Neural crest cell (in vitro differentiated cells): ENCODE results near the gene PPFIA3. TPM values are rescaled to one million over a fixed set of nuclear protein-coding genes. Genes with fewer than 3 reads are reported as not detected.

ENCODE experiments used
- DNase-seq: peaks from one replicate; pipeline ENCODE4 v3.0.0; 2021; ENCODE audit warnings: low read depth, mixed read lengths, low spot score
- H3K27ac Mint-ChIP-seq: one replicate; pipeline ENCODE4 v1.8.0; 2021; ENCODE audit warnings: mild to moderate bottlenecking, mixed read lengths; ENCODE audit not compliant: unreplicated experiment
- H3K27me3 Mint-ChIP-seq: 2 replicates; pipeline ENCODE4 v1.8.0; 2021; ENCODE audit warnings: low read depth, mild to moderate bottlenecking, mixed read lengths
- H3K36me3 Mint-ChIP-seq: 2 replicates; pipeline ENCODE4 v1.8.0; 2021; ENCODE audit warnings: low read depth, mild to moderate bottlenecking, mixed read lengths
- H3K4me1 Mint-ChIP-seq: 2 replicates; pipeline ENCODE4 v1.8.0; 2021; ENCODE audit warnings: mixed read lengths
- H3K4me3 Mint-ChIP-seq: one replicate; pipeline ENCODE4 v1.8.0; 2021; ENCODE audit warnings: mild to moderate bottlenecking, mixed read lengths
- H3K9me3 Mint-ChIP-seq: 2 replicates; pipeline ENCODE4 v1.8.0; 2021; ENCODE audit warnings: mixed read lengths
- total RNA-seq: library from RNA; stranded (reverse); gene quantifications from 2 replicates; pipeline ENCODE4 v1.2.1, GENCODE V29; 2021
- TF ChIP-seq, protein P1 (sequence below): fragments of 200-600 bp; sonication (generic); conservative IDR thresholded peaks from 2 replicates; pipeline ENCODE4 v1.5.0; 2021; ENCODE audit warnings: antibody characterized with exemption, mild to moderate bottlenecking

Gene PPFIA3
- total RNA-seq, 1 donor from 2014 or later: 22.7 TPM

- peak overlapping the region; percentile 85 for H3K4me3 Mint-ChIP-seq
Measured at GRCh38 chr19:49148044-49148682, 28.8 kb downstream of the PPFIA3 start.

DNA sequence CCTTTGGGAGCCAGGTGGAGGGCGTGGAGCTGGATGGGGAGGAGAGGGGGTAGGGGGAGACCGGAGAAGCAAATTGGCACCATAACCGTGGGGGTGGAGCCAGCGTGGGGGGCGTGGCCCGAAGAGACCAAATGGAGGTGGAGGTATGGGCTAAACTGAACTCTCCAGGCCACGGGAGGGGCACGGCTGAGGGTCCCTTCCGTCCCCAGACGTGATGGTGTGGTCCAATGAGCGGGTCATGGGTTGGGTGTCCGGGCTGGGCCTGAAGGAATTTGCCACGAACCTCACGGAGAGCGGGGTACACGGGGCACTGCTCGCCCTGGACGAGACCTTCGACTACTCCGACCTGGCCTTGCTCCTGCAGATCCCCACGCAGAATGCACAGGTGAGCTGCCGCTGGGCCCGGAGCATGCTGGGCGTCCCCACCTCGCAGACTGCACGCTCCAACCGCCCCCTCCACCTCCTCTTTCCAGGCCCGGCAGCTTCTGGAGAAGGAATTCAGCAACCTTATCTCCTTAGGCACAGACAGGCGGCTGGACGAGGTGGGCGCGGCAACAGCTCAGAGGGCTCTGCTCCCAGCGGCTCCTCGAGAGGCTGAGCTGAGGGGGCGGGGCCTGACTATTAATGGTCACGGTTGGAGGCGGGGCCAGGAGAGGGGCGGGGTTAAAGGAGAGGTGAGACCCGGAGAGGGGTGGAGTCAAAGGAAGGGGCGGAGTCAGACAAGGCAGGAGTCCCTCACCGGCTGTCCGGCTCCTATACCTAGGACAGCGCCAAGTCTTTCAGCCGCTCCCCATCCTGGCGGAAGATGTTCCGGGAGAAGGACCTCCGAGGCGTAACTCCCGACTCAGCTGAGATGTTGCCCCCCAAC, 29.7 kb downstream of the PPFIA3 start:
- Mint-ChIP-seq H3K4me1 (peaks cover 45% of the 10 kb centered on the region), H3K4me3 (peak overlapping the region; percentile 98), H3K36me3 (no peaks in the 10 kb centered on the region), H3K9me3 (peaks cover 6% of the 10 kb centered on the region), H3K27me3 (peaks cover 21% of the 10 kb centered on the region), H3K27ac (peak overlapping the region; percentile 99)
- TF ChIP-seq, protein P1, sequence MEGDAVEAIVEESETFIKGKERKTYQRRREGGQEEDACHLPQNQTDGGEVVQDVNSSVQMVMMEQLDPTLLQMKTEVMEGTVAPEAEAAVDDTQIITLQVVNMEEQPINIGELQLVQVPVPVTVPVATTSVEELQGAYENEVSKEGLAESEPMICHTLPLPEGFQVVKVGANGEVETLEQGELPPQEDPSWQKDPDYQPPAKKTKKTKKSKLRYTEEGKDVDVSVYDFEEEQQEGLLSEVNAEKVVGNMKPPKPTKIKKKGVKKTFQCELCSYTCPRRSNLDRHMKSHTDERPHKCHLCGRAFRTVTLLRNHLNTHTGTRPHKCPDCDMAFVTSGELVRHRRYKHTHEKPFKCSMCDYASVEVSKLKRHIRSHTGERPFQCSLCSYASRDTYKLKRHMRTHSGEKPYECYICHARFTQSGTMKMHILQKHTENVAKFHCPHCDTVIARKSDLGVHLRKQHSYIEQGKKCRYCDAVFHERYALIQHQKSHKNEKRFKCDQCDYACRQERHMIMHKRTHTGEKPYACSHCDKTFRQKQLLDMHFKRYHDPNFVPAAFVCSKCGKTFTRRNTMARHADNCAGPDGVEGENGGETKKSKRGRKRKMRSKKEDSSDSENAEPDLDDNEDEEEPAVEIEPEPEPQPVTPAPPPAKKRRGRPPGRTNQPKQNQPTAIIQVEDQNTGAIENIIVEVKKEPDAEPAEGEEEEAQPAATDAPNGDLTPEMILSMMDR: no peak
- DNase-seq: peak; percentile 100

More at GRCh38 chr19:49148044-49148682, 28.8 kb downstream of the PPFIA3 start:
- TF ChIP-seq, protein P1: no peak
- H3K9me3 Mint-ChIP-seq: no peaks in the 10 kb centered on the region
- H3K4me1 Mint-ChIP-seq: peaks cover 46% of the 10 kb centered on the region
- no peaks in the 10 kb centered on the region for H3K36me3 Mint-ChIP-seq
- no peak overlapping the region for H3K27ac Mint-ChIP-seq
- H3K27me3 Mint-ChIP-seq: peaks cover 19% of the 10 kb centered on the region
- no peak for DNase-seq

- Mint-ChIP-seq H3K4me1 (peaks cover 45% of the 10 kb centered on the region), H3K4me3 (peak overlapping the region; percentile 98), H3K27me3 (peaks cover 21% of the 10 kb centered on the region), H3K9me3 (peaks cover 9% of the 10 kb centered on the region), H3K27ac (peak overlapping the region; percentile 99), H3K36me3 (no peaks in the 10 kb centered on the region)
- DNase-seq: peak; percentile 85
- TF ChIP-seq, protein P1: no peak
Measured at GRCh38 chr19:49149652-49150105, 30.3 kb downstream of the PPFIA3 start.

DNA sequence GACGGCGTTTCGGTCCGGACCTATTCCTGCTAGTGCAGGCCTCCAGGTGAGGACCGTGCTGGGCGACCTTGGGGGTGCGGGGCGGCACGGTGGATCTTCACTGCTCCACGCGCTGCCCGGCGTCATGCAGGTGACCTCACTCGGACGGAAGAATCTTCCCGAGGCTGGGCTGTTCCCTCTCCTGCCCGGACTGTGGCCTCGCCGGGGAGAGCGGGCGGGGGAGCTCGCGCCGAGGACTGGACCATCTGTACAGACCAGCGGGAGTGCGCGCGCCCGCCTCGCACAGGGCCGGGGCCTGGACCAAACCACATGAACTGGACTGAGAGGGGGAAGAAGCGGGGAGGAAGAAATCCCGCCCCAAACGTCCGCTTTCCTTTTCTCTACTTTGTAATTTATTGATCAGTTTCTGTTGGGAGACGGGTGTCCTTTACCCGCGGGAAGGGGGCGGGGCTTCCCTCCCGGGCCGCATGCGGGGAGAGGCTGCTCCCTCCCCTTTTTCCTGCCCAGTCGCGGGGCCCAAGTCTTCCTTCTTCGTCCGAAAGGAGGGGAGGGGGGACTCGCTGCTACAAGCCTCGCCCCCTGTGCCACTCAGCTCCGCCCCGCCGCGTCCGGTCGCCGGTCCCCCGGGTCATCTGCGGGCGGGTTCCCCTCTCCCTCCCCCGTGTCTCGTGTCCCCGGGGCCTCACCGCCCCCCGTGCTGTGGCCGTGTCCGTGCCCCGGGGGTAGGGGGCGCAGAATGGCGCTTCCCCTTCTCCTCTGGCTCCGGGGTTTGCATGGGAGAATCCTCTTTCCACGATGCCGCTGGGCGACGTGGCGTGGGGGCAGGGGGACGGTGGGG, 31.0 kb downstream of the PPFIA3 start:
- TF ChIP-seq, protein P1: no peak
- Mint-ChIP-seq H3K27me3 (peaks cover 21% of the 10 kb centered on the region), H3K36me3 (no peaks in the 10 kb centered on the region), H3K4me3 (peak overlapping the region; percentile 98), H3K9me3 (peaks cover 9% of the 10 kb centered on the region), H3K27ac (peak overlapping the region; percentile 99), H3K4me1 (peaks cover 42% of the 10 kb centered on the region)
- peak; percentile 82 for DNase-seq

GRCh38 chr19:49150944-49151243, 31.6 kb downstream of the PPFIA3 start:
- no peaks in the 10 kb centered on the region for H3K36me3 Mint-ChIP-seq
- peak overlapping the region; percentile 85 for H3K4me3 Mint-ChIP-seq
- no peak for DNase-seq
- TF ChIP-seq, protein P1: no peak
- peaks cover 9% of the 10 kb centered on the region for H3K9me3 Mint-ChIP-seq
- no peak overlapping the region for H3K27ac Mint-ChIP-seq
- peaks cover 26% of the 10 kb centered on the region for H3K27me3 Mint-ChIP-seq
- peaks cover 42% of the 10 kb centered on the region for H3K4me1 Mint-ChIP-seq
